HG03159 (cell line): ENCODE measurements around the gene MYPN.

Experiments
- ATAC-seq: cut with Tn5 transposase; IDR thresholded peaks from one replicate; pipeline ENCODE4 v1.9.1; 2021; ENCODE audit warnings: mild to moderate bottlenecking, moderate library complexity; ENCODE audit not compliant: unreplicated experiment

The MYPN gene

DNA sequence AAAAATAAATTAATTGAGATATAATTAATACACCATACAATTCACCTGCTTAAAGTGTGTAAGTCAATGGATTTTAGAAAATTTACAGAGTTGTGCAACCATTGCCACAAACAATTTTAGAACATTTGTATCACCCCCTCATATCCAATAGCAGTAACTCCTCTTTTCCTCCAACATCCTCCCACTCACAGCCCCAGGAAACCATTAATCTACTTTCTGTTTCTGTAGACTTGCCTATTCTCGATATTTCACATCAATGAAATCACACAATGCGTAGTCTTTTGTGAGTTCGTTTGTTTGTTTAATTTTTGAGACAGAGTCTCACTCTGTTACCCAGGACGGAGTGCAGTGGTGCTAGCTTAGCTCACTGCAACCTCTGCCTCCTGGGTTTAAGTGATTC, 20.5 kb upstream of the MYPN start:
- no peak for ATAC-seq

DNA sequence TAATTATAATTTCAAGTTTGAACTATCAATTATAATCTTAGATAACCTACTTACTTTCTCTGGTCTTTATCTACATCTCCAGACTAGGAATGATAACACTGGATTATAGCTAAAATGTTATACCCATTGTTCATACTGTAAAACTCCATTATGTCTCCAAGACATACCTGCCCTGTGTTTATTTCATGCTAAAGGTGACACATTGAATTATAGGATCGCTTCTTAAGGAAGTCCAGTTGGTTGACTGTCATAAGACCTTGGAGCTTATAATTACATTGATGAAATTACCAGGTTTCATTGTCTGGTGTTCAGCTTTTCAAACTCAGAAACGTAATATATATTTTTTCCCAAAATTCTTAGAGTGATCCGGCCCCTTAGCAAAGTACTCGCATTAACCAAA, 18.7 kb upstream of the MYPN start:
- ATAC-seq = no peak

DNA sequence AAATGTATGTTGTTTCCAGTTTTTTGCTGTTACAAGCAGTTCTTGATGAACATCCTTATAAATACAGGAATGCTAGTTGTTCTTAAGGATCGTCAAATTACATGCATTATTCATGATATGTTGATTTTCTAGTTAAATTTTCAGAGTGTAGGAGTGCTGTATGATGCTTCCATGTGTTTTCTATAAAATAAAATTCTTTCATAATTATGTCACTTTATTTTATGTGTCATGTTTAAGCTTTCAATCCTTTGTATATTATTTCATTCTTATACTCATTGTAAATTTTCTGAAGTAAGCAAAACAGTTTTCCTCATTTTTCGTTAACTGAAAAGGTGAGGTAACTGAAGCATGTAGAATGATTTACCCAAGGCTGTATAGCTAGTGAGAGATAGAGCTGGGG, 16.8 kb upstream of the MYPN start:
- ATAC-seq = no peak

DNA sequence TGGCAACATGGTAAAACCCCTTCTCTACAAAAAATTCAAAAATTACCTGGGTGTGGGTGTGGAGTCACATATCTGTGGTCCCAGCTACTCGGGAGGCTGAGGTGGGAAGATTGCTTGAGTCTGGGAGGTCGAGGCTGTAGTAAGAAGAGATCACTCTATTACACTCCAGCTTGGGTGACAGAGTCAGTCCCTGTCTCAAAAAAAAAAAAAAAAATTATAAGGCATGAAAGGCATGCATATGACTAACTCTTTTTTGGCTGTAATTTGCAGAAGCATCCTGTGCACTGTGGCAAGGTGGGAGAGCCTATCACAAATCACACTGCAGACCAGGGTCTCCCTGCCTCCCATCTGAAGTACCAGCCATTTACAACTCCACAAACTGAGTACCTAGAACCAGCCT, 14.1 kb upstream of the MYPN start:
- ATAC-seq = no peak

DNA sequence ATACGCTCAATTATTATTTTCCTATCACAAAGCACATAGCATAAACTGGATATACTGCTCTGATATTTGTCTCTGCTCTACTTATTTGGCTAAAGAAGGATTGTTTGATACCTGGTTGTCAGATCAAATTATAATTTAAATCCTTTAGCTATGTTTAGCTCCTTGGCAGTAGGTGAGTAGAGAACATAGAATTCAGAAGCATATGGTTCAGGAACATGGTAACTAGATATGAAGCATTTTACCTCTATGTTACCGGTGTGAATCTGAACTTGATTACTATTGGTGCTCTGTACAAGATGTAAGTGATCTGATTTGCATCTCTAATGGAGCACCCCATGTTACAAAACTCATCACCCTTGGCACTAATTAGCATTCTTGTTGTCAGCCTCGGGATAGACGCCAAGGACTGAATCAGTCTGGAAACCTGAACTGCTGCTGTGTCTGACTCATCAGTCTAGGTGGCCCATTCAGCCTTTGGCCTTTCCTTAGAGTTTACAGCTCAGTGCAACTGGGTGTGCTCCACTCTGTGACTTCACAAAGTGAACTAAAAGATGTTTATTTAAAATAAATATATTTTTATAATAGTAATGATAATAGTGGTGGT, 12.3 kb upstream of the MYPN start:
- no peak for ATAC-seq

DNA sequence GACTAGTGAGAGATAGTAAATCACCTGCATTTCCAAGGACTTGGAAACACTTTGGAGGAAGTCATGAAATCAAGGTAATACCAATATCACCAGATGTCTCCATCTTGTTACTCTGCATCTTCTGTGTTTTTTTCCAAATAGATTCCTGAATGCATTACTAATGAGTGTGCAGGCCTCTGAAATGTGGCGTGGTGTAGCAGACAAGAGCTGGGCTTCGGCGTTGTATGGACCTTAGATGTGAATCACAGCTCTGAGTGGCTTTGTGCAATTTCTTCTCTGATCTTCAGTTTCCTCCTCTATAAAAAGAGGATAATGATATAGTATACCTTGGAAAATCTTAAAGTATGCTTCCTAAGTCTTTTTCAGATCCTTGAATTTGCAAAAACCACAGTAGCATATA, 9.6 kb upstream of the MYPN start:
- ATAC-seq = no peak

DNA sequence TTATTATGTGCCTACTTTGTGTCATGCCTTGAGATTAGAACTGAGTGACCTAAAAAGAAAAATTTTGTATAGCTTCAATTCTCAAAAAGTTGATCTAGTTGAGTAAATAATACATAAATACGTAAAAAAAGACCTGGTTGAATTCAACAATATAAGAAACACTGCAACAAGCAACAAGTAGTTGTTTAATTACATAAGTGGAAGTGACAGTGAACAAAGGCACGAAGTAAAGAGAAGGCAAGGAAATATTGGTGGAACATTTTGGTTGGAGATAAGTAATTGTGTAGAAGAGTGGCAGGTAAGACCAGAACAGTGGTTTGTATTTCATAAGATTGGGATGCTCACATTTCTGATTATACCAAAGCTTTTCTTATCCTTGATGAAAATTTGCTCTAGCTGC, 8.2 kb upstream of the MYPN start:
- ATAC-seq = no peak

DNA sequence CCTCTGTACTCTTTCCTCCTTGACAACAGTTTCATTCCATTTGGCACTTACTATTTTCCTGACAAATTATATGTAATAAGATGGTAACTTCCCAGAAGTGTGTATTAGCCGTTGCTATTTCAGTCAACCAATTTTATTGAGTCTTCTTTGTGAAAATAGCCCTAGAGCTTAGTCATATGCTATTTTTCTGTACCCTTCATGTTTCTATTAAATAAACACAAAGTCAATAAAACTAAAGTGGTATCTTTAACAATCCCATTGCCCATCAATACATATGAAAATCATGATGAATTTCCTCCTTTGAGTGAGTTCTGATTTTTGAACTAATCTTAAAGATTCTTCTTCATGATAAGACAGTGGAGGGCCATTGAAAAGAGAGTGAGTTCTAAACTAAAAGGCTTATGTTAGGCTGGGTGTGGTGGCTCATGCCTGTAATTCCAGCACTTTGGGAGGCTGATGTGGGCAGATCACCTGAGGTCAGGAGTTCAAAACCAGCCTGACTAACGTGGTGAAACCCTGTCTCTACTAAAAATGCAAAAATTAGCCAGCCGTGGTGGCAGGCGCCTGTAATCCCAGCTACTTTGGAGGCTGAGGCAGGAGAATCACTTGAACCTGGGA, 5.9 kb upstream of the MYPN start:
- ATAC-seq = no peak

DNA sequence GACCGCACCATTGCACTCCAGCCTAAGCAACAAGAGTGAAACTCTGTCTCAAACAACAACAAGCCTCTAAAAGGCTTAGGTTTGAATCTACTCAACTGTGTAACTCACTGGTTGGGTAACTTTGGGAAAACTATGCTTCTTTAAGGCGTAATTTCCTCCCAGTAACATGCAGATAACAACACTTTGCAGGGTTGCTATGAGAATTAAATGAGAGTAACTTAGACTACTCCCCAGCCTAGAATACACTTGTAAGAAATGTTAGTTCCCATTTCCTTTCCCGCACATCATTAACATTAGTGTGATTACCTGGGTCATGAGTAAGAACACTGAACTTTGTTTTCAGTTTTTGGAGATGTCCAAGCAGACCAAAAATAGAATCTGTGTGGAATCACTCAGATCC, 5.4 kb upstream of the MYPN start:
- no peak for ATAC-seq

DNA sequence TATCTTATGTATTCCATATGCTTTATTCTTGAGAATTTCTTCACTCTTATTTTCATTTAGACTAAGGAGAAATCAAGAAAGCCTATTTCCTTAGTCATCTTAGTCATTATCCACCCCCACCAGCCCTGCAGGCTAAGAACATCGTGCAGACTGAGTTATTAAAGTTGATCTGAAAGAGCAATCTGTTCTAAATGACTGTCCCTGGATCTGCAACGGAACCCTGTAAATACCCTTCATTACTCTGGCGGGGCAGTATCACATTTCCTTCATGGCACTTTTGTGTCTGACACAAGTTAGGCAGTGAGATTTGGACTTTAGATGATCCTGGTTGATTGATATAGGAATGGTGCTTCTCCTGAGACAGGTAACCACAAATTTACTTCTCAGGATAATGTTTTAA, 3.5 kb upstream of the MYPN start:
- ATAC-seq = no peak

DNA sequence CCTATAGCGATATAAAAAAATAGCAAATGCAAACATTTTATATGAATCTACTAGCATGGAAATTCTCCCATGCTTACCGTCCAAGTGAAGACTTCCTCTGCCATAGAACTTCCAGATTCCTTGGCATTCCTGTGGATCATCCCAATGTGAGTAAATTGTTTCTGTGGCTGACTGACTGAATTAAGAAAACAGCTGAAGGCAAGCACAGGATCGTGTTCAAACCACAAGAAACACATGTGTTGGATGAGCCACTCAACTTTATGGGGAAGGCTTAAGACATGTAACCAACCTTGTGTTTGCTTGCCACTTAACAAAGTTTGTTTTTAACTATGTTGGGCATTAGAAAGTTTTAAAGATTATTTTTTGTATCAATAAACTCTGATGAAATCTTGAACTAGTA, 2.6 kb upstream of the MYPN start:
- no peak for ATAC-seq

DNA sequence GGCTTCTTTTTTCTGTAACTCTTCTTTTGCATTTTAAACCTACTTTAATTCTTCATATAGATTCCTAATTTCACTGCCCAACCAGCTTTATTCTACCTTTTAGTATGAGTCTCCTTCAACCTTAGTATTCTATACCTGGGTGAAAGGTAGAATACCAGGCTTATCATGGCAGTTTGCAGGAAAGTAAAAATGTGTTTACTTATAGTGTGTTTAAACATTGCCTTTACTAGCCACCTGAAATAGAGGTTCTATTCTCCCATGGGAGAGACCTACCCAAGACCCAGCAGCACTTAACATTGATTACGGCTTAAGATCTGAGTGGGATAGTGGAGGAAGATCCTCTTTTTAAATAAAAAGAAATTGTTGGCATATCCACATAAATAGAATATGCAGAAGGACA, 1.6 kb upstream of the MYPN start:
- ATAC-seq = no peak

DNA sequence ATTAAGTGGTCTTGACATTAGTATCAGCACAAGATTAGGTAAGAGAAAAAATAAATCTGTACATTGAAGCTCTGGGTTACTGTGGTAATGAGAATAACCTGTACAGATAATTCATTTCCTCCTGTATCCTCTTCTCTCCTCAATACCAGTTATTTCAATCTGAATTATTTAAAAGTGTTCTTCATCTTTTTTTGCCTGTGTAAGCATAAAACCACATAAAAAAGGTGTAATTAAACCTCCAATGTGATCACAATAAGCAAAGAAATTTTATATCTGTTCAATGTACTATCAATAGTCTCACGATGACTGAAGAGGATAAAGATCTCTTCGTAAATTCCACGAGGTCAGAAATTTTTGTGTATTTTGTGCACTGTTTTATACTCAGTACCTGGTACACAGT, 1.2 kb upstream of the MYPN start:
- ATAC-seq = no peak

DNA sequence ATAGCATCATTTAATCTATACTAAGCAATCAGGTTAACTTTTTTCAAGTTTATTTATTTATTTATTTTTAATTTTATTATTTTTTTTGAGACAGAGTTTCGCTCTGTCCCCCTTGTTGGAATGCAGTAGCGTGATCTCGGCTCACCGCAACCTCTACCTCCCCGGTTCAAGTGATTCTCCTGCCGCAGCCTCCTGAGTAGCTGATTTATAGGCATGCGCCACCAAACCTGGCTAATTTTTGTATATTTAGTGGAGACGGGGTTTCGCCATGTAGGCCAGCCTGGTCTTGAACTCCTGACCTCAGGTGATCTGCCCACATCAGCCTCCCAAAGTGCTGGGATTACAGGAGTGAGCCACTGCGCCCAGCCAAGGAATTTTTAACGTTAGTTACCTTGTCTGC, 635 bp upstream of the MYPN start:
- no peak for ATAC-seq

DNA sequence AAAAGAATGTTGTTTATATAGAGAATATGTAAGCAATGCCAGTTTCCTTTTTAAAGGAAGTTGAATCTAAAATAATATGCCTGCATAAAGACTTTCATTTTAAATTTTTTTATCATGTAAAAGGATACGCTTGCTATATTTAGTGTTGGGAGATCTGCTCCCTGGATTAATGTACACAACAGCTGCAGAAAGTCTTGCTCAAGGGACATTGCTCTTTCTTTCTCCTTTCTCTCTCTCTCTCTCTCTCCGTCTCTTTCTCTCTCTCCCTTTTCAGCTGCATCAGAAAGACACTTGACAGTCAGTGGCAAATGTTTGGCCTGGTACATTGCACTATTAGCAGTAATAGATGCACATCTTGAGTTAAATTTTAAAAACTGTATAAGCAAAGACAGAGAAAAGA, 739 bp downstream of the MYPN start:
- no peak for ATAC-seq

DNA sequence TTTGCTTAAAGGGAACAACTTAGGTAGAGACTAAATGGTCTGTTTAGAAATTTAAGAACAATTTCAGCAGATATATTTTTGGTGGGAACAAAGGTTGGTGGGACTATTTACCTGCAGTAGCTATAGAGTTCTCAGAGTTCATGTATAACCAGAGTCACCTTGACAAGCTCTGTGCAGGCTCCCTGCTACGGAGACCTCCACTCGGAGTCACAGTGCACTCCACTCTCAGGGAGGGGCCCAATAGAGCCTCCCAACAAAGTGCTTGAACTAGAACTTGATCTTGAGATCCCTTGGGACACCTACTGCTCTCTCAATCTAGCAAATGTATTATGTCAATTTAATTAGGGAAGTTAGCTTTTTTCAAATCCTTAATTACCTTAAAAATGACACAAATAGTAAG, 2.3 kb downstream of the MYPN start:
- ATAC-seq = no peak

DNA sequence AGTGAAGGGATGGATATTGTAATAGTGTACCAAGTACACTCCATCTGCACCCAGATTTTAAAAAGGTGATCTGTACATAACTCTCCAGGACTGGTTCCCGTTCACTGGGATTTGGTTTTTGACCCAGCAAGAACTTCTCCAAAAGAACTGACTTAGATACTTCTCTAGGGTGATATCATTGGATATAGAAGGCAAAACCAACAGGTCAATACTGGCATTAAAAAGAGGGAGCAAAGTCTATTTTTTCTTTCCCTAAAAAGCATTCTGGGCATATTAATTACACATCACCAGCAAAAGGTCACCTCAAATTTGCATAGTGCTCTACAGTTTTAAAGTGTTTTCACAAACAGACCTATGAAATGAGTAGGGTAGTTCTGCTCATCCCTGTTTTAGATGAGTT, 3.5 kb downstream of the MYPN start:
- no peak for ATAC-seq

DNA sequence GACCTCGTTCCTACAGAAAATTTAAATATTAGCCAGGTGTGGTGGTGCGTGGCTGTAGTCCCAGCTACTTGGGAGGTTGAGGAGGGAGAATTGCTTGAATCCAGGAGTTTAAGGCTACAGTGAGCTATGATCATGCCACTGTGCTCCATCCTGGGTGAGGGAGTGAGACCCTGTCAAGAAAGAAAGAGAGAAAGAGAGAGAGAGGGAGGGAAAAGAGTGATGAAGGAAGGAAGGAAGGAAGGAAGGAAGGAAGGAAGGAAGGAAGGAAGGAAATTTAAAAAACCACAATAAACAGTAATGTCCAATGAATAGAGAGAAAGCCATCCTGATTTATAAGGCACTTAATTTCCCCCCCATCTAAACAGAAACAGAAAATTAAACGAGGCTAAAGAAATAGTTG, 9.4 kb downstream of the MYPN start:
- no peak for ATAC-seq

DNA sequence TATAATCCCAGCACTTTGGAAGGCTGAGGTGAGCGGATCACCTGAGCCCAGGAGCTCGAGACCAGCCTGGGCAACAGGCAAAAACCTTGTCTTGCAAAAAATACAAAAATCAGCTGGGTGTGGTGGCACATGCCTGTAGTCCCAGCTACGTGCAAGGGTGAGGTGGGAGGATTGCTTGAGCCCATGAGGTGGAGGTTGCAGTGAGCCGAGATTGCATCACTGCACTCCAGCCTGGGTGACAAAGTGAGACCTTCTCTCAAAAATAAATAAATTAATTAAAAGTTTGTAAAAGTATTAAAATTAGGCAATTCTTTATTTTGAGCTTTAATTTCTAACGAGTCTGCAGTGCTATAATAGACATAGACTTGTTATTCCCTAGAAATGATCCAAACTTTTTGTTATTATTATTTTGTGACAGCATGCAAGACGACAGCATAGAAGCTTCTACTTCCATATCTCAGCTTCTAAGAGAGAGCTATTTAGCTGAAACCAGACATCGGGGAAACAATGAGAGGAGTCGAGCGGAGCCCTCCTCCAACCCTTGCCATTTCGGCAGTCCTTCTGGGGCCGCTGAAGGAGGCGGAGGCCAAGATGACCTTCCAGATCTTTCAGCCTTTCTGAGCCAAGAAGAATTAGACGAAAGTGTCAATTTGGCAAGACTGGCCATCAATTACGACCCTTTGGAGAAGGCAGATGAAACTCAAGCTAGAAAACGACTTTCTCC, 11.9 kb downstream of the MYPN start:
- ATAC-seq = no peak

DNA sequence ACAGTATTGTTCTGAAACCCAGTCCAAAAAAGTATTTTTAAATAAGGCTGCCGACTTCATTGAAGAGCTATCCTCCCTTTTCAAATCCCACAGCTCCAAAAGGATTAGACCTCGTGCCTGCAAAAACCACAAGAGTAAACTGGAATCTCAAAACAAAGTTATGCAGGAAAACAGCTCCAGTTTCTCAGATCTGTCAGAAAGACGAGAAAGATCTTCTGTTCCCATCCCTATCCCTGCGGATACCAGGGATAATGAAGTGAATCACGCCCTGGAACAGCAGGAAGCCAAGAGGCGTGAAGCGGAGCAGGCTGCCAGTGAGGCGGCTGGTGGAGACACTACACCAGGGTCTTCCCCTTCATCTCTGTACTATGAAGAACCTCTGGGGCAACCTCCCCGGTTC, 12.6 kb downstream of the MYPN start:
- ATAC-seq = no peak

DNA sequence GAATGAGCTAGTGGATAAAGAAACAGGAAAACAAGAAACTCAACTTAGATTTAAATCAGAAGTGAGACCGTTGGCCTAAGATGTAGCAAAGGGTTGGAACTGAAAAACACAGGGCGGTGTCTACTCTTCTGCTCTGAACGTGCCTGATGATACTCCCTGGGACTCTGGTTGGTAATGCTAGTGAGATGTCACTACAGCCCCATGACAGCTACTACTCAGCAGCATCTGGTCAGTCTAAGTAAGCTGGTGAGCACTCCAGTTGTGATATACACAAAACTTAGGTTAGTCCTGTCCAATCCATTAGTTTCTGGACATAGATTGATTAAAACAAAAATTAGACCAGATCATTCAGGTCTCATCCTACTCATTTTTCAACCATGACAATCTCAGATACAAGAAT, 15.4 kb downstream of the MYPN start:
- no peak for ATAC-seq

DNA sequence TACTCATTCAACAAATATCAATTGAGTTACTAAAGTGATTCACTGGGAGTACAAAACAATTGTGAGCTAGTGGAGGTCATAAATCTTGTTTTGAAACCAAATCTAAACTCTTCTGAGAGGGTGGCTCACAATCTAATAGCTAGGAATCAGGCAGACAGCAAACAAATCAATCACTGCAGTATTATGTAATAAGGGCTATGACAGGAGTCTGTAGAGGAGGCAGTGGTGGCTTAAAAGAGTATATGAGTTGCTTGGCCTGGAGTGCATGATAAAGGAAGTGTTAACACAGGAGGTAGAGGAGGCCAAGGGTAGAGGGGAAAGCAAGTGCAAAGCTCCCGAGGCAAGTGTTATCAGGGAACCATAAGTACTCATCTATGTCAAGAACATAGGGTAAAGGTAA, 16.5 kb downstream of the MYPN start:
- no peak for ATAC-seq

DNA sequence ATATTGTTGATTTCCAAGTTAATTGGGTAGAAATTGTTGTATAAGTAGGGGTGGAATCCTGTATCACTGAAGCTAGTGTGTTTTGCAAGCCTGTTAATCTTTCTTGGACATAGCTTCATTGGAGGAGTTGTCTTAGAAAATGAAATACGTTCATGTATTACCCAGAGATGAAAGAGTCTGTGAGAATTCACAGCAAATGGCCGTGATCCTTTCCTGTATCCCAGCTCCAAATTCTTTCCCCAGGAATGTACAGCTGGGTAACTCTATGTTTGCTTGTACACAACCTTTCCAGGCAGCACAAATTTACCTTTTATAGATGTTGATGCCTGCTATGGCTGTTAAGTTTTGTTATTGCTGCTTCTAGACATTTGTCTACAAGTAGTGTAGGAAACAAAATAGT, 18.7 kb downstream of the MYPN start:
- no peak for ATAC-seq
